Measurements from ENCODE around the gene FGD3. TPM values are rescaled to one million over a fixed set of nuclear protein-coding genes. Genes with fewer than 3 reads are reported as not detected.

FGD3 gene
- total RNA-seq, 1 donor from 2014 or later = 0.09 TPM

Other genes starting within 250 kb of the FGD3 start
- gene BICD2, start 182.7 kb upstream of the FGD3 start, total RNA-seq = 45.9 and 48.2 TPM in 2 replicates
- 9.8 and 10.6 TPM in 2 replicates for gene ZNF484, start 69.5 kb upstream of the FGD3 start, total RNA-seq
- not detected in 2 replicates for gene SUSD3, start 111.2 kb downstream of the FGD3 start, total RNA-seq
- gene CARD19, start 148.7 kb downstream of the FGD3 start, total RNA-seq = 33.8 and 36.3 TPM in 2 replicates
- gene NINJ1, start 186.7 kb downstream of the FGD3 start, total RNA-seq = 26.9 and 28.3 TPM in 2 replicates
- 0.89 and 1.9 TPM in 2 replicates for gene WNK2, start 236.6 kb downstream of the FGD3 start, total RNA-seq

All from astrocyte (in vitro differentiated cells and primary cell).